ENCODE data around the gene RNF181. TPM values are rescaled to one million over a fixed set of nuclear protein-coding genes. Genes with fewer than 3 reads are reported as not detected.

RNF181 gene
- total and polyA plus RNA-seq, 2 of the 13 experiments (the other 11 are each of a cell fraction or from before 2014, with no cell fraction given) = 224 to 578 TPM

DNA sequence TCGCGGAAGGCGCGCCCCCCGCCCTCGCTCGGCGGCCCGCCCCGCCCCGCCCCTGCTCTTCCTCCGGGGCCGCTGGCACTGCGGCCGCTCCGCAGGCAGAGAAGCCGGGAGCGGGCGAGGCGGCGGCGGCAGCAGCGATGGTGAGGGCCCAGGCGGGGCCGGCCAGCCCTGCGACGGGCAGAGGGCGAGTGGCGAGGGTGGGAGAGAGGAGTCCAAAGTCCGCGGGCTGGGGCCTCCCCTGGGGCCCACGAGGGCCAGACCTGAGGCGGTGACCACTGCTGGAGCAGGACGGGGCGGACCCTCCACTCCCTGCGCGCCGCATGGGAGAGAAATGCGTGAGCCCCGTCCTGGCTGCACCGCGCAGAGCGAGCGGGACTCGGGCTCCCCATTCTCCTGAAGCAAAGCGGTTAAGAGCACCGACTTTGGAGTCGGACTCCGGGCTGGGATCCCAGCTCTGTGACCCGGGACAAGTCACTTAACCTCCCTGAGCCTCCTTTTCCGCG, 11.1 kb upstream of the RNF181 start, which contains the start of gene VAMP5 (continued):
- TF ChIP-seq ZNF558 (CRISPR knock-in tag; IDR thresholded peaks at IDR 0.05; ENCODE audit: borderline replicate concordance) (peak; percentile 91; the same call in 1 of the 2 replicates), ZNF839 (CRISPR knock-in tag; IDR thresholded peaks at IDR 0.05; ENCODE audit: borderline replicate concordance) (no peak; the same call in 1 of the 2 replicates), GATA4 (IDR thresholded peaks at IDR 0.05; ENCODE audit: borderline replicate concordance, low read depth) (peak; percentile 61; the same call in 1 of the 2 replicates), NR2C2 (CRISPR knock-in tag; IDR thresholded peaks at IDR 0.05; ENCODE audit: borderline replicate concordance) (peak; percentile 48), NR2F6 (IDR thresholded peaks at IDR 0.05) (no peak), NR2F6 (CRISPR knock-in tag; IDR thresholded peaks at IDR 0.05) (no peak), GTF3A (CRISPR knock-in tag; conservative IDR thresholded peaks at IDR 0.05) (no peak), HMGA1 (CRISPR knock-in tag; conservative IDR thresholded peaks at IDR 0.05) (no peak), GZF1 (CRISPR knock-in tag; IDR thresholded peaks at IDR 0.05) (peak; percentile 92; the same call in 1 of the 2 replicates), ATF7-NPFF (CRISPR knock-in tag; IDR thresholded peaks at IDR 0.05; ENCODE audit: low read depth) (no peak; the same call in 1 of the 2 replicates), ZSCAN22 (CRISPR knock-in tag; IDR thresholded peaks at IDR 0.05) (0 out of 2 replicates have a peak, but pooled peaks have one; percentile 38), ZNF567 (CRISPR knock-in tag; IDR thresholded peaks at IDR 0.05; ENCODE audit: borderline replicate concordance) (no peak), PAX8 (CRISPR knock-in tag; IDR thresholded peaks at IDR 0.05; ENCODE audit: borderline replicate concordance) (peak; percentile 78; the same call in 1 of the 2 replicates), FOXC1 (CRISPR knock-in tag; IDR thresholded peaks at IDR 0.05; ENCODE audit: borderline replicate concordance) (no peak; the same call in 1 of the 2 replicates)
- TF ChIP-seq, protein P1, sequence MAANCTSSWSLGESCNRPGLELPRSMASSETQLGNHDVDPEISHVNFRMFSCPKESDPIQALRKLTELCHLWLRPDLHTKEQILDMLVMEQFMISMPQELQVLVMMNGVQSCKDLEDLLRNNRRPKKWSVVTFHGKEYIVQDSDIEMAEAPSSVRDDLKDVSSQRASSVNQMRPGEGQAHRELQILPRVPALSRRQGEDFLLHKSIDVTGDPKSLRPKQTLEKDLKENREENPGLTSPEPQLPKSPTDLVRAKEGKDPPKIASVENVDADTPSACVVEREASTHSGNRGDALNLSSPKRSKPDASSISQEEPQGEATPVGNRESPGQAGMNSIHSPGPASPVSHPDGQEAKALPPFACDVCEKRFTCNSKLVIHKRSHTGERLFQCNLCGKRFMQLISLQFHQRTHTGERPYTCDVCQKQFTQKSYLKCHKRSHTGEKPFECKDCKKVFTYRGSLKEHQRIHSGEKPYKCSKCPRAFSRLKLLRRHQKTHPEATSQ (CRISPR knock-in tag; IDR thresholded peaks at IDR 0.05; ENCODE audit: borderline replicate concordance) = peak; percentile 48; the same call in 1 of the 2 replicates
- TF ChIP-seq, protein P2, sequence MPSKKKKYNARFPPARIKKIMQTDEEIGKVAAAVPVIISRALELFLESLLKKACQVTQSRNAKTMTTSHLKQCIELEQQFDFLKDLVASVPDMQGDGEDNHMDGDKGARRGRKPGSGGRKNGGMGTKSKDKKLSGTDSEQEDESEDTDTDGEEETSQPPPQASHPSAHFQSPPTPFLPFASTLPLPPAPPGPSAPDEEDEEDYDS (CRISPR knock-in tag; IDR thresholded peaks at IDR 0.05) = peak; percentile 54
- TF ChIP-seq, protein P3, sequence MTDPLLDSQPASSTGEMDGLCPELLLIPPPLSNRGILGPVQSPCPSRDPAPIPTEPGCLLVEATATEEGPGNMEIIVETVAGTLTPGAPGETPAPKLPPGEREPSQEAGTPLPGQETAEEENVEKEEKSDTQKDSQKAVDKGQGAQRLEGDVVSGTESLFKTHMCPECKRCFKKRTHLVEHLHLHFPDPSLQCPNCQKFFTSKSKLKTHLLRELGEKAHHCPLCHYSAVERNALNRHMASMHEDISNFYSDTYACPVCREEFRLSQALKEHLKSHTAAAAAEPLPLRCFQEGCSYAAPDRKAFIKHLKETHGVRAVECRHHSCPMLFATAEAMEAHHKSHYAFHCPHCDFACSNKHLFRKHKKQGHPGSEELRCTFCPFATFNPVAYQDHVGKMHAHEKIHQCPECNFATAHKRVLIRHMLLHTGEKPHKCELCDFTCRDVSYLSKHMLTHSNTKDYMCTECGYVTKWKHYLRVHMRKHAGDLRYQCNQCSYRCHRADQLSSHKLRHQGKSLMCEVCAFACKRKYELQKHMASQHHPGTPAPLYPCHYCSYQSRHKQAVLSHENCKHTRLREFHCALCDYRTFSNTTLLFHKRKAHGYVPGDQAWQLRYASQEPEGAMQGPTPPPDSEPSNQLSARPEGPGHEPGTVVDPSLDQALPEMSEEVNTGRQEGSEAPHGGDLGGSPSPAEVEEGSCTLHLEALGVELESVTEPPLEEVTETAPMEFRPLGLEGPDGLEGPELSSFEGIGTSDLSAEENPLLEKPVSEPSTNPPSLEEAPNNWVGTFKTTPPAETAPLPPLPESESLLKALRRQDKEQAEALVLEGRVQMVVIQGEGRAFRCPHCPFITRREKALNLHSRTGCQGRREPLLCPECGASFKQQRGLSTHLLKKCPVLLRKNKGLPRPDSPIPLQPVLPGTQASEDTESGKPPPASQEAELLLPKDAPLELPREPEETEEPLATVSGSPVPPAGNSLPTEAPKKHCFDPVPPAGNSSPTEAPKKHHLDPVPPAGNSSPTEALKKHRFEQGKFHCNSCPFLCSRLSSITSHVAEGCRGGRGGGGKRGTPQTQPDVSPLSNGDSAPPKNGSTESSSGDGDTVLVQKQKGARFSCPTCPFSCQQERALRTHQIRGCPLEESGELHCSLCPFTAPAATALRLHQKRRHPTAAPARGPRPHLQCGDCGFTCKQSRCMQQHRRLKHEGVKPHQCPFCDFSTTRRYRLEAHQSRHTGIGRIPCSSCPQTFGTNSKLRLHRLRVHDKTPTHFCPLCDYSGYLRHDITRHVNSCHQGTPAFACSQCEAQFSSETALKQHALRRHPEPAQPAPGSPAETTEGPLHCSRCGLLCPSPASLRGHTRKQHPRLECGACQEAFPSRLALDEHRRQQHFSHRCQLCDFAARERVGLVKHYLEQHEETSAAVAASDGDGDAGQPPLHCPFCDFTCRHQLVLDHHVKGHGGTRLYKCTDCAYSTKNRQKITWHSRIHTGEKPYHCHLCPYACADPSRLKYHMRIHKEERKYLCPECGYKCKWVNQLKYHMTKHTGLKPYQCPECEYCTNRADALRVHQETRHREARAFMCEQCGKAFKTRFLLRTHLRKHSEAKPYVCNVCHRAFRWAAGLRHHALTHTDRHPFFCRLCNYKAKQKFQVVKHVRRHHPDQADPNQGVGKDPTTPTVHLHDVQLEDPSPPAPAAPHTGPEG (CRISPR knock-in tag; IDR thresholded peaks at IDR 0.05) = no peak
- TF ChIP-seq, protein P4, sequence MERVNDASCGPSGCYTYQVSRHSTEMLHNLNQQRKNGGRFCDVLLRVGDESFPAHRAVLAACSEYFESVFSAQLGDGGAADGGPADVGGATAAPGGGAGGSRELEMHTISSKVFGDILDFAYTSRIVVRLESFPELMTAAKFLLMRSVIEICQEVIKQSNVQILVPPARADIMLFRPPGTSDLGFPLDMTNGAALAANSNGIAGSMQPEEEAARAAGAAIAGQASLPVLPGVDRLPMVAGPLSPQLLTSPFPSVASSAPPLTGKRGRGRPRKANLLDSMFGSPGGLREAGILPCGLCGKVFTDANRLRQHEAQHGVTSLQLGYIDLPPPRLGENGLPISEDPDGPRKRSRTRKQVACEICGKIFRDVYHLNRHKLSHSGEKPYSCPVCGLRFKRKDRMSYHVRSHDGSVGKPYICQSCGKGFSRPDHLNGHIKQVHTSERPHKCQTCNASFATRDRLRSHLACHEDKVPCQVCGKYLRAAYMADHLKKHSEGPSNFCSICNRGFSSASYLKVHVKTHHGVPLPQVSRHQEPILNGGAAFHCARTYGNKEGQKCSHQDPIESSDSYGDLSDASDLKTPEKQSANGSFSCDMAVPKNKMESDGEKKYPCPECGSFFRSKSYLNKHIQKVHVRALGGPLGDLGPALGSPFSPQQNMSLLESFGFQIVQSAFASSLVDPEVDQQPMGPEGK (CRISPR knock-in tag; IDR thresholded peaks at IDR 0.05) = peak; percentile 91
- TF ChIP-seq, protein P5, sequence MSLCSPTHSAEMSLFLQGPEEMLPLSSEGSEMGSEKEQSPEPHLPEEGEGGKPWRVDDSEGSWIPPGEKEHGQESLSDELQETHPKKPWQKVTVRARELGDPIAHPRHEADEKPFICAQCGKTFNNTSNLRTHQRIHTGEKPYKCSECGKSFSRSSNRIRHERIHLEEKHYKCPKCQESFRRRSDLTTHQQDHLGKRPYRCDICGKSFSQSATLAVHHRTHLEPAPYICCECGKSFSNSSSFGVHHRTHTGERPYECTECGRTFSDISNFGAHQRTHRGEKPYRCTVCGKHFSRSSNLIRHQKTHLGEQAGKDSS (CRISPR knock-in tag; IDR thresholded peaks at IDR 0.05; ENCODE audit: borderline replicate concordance, low read depth) = peak; percentile 81
